ENCODE measurements around the gene ZNF446.

- no peak for TF ChIP-seq CTCF (IDR thresholded peaks at IDR 0.05; ENCODE audit: low read depth, low read length)
- TF ChIP-seq EZH2phosphoT487 (IDR thresholded peaks at IDR 0.05; ENCODE audit: low read depth) = no peak
Measured at GRCh38 chr19:58516246-58516836, 40.2 kb downstream of the ZNF446 start.
